ENCODE measurements around the gene TTC3. TPM values are rescaled to one million over a fixed set of nuclear protein-coding genes. Genes with fewer than 3 reads are reported as not detected.
"Not testable (repeated sequence)": the region's sequence is repeated elsewhere in the genome, so short reads cannot be mapped to it uniquely, and the experiment has no call there.

Gene TTC3
- total and polyA plus RNA-seq, 2 experiments from 2014 or later = 87.7 to 170 TPM

DNA sequence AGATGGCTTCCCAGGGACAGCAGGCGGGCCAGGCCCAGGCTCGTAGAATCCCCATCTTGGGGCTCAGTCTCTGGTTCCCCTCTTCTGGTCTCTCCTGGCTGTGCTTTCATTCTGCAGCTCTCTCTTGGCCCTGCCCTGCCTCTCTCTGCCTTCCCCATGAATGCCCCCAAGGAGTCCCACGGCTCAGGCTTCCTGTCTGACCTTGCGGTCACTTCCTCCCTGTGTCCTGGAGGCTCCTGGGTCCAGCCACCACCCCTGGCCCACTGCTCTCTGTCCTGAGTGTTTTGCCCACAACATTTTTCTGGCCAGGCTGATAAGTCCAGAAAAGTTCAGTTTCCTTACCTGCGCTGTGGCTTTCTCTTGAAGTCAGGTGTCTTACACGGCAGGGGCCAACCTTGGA lies 29.2 kb upstream of the TTC3 start:
- no peak overlapping the region for H3K27ac ChIP-seq
- DNase-seq (ENCODE audit: low read depth in 1 of 2, low spot score in 1 of 2) = no peak
- no peaks in the 10 kb centered on the region for H3K27me3 ChIP-seq

DNA sequence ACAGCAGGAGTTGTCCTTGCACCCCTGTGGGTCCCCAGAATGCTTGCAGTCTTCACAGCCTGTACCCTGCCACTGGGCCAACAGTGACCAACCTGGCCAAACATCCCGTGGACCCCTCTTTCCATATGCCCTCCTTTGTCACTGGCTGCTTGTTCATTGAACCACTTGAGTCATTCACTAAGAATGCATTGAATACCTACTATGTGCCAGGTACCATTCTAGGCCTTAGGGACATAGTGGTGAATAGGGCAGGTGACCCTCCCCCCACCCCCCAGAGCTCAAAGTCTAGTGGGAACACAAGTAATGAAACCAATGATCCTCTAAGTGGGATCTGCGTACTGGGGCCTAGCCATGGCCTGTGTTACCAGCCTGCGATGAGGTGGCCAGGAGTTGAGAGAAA lies 28.4 kb upstream of the TTC3 start:
- Histone ChIP-seq H3K9me3 (ENCODE audit: low read depth) (no peaks in the 10 kb centered on the region), H3K4me1 (ENCODE audit: low read depth) (no peaks in the 10 kb centered on the region), H3K36me3 (no peaks in the 10 kb centered on the region), H3K27me3 (no peaks in the 10 kb centered on the region), H3K4me3 (no peak overlapping the region), H3K27ac (no peak overlapping the region)
- no peak for DNase-seq (ENCODE audit: low read depth in 1 of 2, low spot score in 1 of 2)
- TF ChIP-seq, protein P1, sequence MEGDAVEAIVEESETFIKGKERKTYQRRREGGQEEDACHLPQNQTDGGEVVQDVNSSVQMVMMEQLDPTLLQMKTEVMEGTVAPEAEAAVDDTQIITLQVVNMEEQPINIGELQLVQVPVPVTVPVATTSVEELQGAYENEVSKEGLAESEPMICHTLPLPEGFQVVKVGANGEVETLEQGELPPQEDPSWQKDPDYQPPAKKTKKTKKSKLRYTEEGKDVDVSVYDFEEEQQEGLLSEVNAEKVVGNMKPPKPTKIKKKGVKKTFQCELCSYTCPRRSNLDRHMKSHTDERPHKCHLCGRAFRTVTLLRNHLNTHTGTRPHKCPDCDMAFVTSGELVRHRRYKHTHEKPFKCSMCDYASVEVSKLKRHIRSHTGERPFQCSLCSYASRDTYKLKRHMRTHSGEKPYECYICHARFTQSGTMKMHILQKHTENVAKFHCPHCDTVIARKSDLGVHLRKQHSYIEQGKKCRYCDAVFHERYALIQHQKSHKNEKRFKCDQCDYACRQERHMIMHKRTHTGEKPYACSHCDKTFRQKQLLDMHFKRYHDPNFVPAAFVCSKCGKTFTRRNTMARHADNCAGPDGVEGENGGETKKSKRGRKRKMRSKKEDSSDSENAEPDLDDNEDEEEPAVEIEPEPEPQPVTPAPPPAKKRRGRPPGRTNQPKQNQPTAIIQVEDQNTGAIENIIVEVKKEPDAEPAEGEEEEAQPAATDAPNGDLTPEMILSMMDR (IDR thresholded peaks at IDR 0.05; ENCODE audit: low read depth, low read length) = no peak

More for the DNA sequence above, 29.2 kb upstream of the TTC3 start:
- no peaks in the 10 kb centered on the region for H3K36me3 ChIP-seq
- TF ChIP-seq, protein P1 (IDR thresholded peaks at IDR 0.05; ENCODE audit: low read depth, low read length) = no peak
- no peak overlapping the region for H3K4me3 ChIP-seq
- no peaks in the 10 kb centered on the region for H3K4me1 ChIP-seq (ENCODE audit: low read depth)
- no peaks in the 10 kb centered on the region for H3K9me3 ChIP-seq (ENCODE audit: low read depth)

DNA sequence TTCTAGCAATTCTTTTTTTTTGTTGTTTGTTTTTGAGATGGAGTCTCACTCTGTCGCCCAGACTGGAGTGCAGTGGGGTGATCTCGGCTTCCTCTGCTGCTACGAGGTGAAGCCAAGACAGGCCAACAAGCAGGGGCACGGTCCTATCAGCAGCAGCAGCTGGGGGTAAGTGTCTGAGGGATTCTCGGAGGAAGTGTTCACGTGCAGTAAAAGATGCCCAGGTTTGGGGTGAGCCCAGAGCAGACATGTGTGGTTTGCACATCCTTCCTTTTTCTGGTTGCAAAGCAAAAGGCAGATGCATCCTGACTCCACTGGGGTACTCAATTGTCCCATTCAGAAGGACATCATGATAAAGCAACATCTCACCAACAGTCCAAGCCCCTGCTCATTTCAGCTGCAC lies 27.9 kb upstream of the TTC3 start:
- Histone ChIP-seq H3K4me3 (no peak overlapping the region), H3K36me3 (no peaks in the 10 kb centered on the region), H3K27me3 (no peaks in the 10 kb centered on the region)

DNA sequence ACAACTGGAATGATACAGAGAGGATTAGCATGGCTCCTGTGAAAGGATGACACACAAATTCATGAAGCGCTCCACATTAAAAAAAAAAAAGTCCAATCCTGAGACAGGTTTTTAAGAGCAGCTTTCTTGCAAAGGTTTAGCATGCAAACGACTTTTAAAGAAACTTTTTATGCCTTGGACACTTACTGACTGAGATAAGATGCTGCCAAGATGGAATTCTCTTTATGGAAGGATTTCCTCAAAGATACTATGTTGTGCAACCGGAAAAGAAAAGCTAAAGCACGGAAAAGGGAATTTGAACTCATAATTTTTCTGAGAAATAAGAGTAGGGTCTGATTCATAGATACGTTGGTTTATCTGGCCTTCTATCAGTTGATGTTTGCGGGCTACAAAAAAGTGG lies 27.5 kb upstream of the TTC3 start:
- Histone ChIP-seq H3K27ac (no peak overlapping the region), H3K36me3 (no peaks in the 10 kb centered on the region), H3K9me3 (ENCODE audit: low read depth) (no peaks in the 10 kb centered on the region), H3K4me1 (ENCODE audit: low read depth) (no peaks in the 10 kb centered on the region), H3K4me3 (no peak overlapping the region), H3K27me3 (no peaks in the 10 kb centered on the region)
- peak in 1 of 2 donors; percentile 62 for DNase-seq (ENCODE audit: low read depth in 1 of 2, low spot score in 1 of 2)
- TF ChIP-seq, protein P1 (IDR thresholded peaks at IDR 0.05; ENCODE audit: low read depth, low read length) = no peak

More for the DNA sequence above, 27.9 kb upstream of the TTC3 start:
- no peaks in the 10 kb centered on the region for H3K4me1 ChIP-seq (ENCODE audit: low read depth)
- TF ChIP-seq, protein P1 (IDR thresholded peaks at IDR 0.05; ENCODE audit: low read depth, low read length) = no peak
- no peak for DNase-seq (ENCODE audit: low read depth in 1 of 2, low spot score in 1 of 2)
- H3K27ac ChIP-seq = no peak overlapping the region
- H3K9me3 ChIP-seq (ENCODE audit: low read depth) = no peaks in the 10 kb centered on the region

DNA sequence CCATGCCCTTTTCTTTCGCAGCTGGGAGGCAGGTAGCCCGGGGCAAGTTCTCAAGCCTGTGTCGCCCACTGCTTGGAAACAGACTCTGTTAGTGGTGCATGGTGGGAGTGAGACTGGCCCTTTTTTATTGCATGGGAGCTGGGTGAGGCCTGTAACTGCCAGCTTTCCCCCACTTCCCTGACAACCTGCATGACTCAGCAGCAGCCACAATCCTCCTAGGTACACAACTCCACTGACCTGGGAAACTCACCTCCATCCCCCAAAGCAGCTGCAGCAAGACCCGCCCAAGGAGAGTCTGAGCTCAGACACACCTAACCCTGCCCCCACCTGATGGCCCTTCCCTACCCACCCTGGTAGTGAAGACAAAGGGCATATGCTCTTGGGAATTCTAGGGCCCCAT lies 26.0 kb upstream of the TTC3 start:
- H3K4me3 ChIP-seq = no peak overlapping the region
- H3K36me3 ChIP-seq = no peaks in the 10 kb centered on the region
- no peak overlapping the region for H3K27ac ChIP-seq
- H3K9me3 ChIP-seq (ENCODE audit: low read depth) = no peaks in the 10 kb centered on the region
- H3K4me1 ChIP-seq (ENCODE audit: low read depth) = no peaks in the 10 kb centered on the region
- TF ChIP-seq, protein P1 (IDR thresholded peaks at IDR 0.05; ENCODE audit: low read depth, low read length) = no peak
- no peaks in the 10 kb centered on the region for H3K27me3 ChIP-seq
- no peak for DNase-seq (ENCODE audit: low read depth in 1 of 2, low spot score in 1 of 2)

DNA sequence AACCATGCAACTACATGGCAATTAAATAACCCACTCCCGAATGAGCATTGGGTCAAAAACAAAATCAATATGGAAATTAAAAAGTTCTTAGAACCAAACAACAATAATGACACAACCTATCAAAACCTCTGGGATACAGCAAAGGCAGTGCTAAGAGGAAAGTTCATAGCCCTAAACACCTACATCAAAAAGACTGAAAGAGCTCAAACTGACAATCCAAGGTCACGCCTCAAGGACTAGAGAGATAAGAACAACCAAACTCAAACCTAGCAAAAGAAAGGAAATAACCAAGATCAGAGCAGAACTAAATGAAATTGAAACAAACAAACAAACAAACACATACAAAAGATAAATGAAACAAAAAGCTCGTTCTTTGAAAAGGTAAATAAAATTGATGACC lies 23.3 kb upstream of the TTC3 start:
- not testable (repeated sequence) for H3K9me3 ChIP-seq (ENCODE audit: low read depth); H3K36me3 ChIP-seq; H3K4me1 ChIP-seq (ENCODE audit: low read depth); H3K27me3 ChIP-seq; DNase-seq (ENCODE audit: low read depth in 1 of 2, low spot score in 1 of 2); H3K27ac ChIP-seq; H3K4me3 ChIP-seq
